Frontal cortex (tissue), 4 donors: ENCODE measurements around the gene CDH20. TPM values are rescaled to one million over a fixed set of nuclear protein-coding genes. Genes with fewer than 3 reads are reported as not detected.

Experiments
- DNase-seq, 2 donors: peaks; one replicate each; pipeline ENCODE4 v3.0.0; 2012; ENCODE audit warnings: low spot score in 2 of 2
- FAIRE-seq: peaks from 2 replicates; lab custom pipeline; 2012; peaks lifted over from hg19 to GRCh38; lab: Jason Lieb, UNC
- total RNA-seq: library from RNA; depleted of rRNA; stranded (reverse); fragments of >200 nt; gene quantifications from one replicate; pipeline ENCODE4 v1.2.3, GENCODE V29; 2014
- donor health status: control.
- donor health status: control.
- donor health status: control.

The CDH20 gene
- total RNA-seq, 1 donor from 2014 or later = 6.9 TPM

- DNase-seq (no peak), FAIRE-seq (no peak)
Measured at GRCh38 chr18:61556862-61557261, 223.6 kb downstream of the CDH20 start.

- FAIRE-seq = no peak
- DNase-seq = no peak
Measured at GRCh38 chr18:61569176-61569892, 236.1 kb downstream of the CDH20 start.

GRCh38 chr18:61570070-61570469 is 236.8 kb downstream of the CDH20 start:
- no peak for DNase-seq
- FAIRE-seq = no peak

- no peak for FAIRE-seq
- DNase-seq = no peak
Measured at GRCh38 chr18:61572084-61572655, 238.9 kb downstream of the CDH20 start.

- FAIRE-seq = no peak
- DNase-seq = no peak
Measured at GRCh38 chr18:61572871-61573270, 239.6 kb downstream of the CDH20 start.

- FAIRE-seq = no peak
Measured at GRCh38 chr18:61574665-61575064, 241.4 kb downstream of the CDH20 start.

GRCh38 chr18:61575419-61575818 is 242.2 kb downstream of the CDH20 start:
- no peak for FAIRE-seq
- no peak for DNase-seq

More at GRCh38 chr18:61574665-61575064, 241.4 kb downstream of the CDH20 start:
- DNase-seq = no peak

- DNase-seq (no peak), FAIRE-seq (no peak)
Measured at GRCh38 chr18:61578846-61579245, 245.6 kb downstream of the CDH20 start.

GRCh38 chr18:61579581-61579980 is 246.4 kb downstream of the CDH20 start:
- DNase-seq (no peak), FAIRE-seq (no peak)

GRCh38 chr18:61580046-61580445 is 246.8 kb downstream of the CDH20 start:
- FAIRE-seq (no peak), DNase-seq (no peak)

GRCh38 chr18:61581578-61582201 is 248.5 kb downstream of the CDH20 start:
- peak; percentile 36 to 76 for DNase-seq
- no peak for FAIRE-seq

GRCh38 chr18:61582202-61582710 is 249.0 kb downstream of the CDH20 start:
- DNase-seq (no peak), FAIRE-seq (no peak)

GRCh38 chr18:61583548-61583947 is 250.3 kb downstream of the CDH20 start:
- no peak for FAIRE-seq
- DNase-seq = no peak

- DNase-seq = no peak
- no peak for FAIRE-seq
Measured at GRCh38 chr18:61587865-61588264, 254.6 kb downstream of the CDH20 start.

- FAIRE-seq = no peak
Measured at GRCh38 chr18:61589053-61589723, 256.0 kb downstream of the CDH20 start.

GRCh38 chr18:61589724-61590065 is 256.5 kb downstream of the CDH20 start:
- FAIRE-seq = no peak
- no peak for DNase-seq

More at GRCh38 chr18:61589053-61589723, 256.0 kb downstream of the CDH20 start:
- DNase-seq = no peak

- DNase-seq (no peak), FAIRE-seq (no peak)
Measured at GRCh38 chr18:61591253-61591652, 258.0 kb downstream of the CDH20 start.

GRCh38 chr18:61595615-61596251 is 262.5 kb downstream of the CDH20 start:
- FAIRE-seq (no peak), DNase-seq (no peak)

- no peak for DNase-seq
- no peak for FAIRE-seq
Measured at GRCh38 chr18:61596296-61596695, 263.1 kb downstream of the CDH20 start.

- DNase-seq (no peak), FAIRE-seq (no peak)
Measured at GRCh38 chr18:61597316-61597715, 264.1 kb downstream of the CDH20 start.
